Measurements from ENCODE around the gene COQ4.

DNA sequence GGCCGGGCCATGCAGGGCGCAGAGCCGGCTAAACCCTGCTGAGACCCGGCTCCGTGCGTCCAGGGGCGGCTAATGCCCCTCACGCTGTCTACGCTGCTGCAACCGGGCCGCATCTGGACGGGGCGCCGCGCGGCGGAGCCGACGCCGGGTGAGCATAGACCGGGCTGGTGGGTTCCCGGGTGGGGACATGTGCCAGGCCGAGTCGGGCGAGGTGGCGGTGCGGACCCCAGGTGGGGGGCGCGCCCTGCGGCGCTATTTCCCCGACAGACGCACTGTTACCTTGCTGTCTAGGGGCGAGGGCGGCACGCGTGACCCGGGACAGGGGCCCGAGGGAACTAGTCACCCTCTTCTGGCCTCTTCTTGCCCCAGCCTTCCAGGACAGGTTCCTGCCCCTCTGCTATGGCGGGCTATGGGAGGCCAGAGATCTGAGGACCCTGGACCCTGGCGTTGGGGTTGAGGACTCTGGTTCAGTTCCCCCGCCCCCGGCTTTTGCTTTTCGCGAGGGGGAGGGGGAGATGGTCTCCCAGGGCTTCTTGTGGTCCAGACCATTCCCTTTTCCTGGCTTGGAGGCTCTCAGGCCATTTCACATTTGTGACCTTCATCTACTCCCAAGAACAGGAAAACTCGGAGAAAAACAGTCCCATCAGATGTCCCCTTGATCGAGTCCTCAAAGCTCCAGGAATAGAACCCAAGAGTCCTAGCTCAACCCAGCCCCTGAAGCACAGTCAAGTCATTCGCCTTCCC lies 18.2 kb downstream of the COQ4 start:
- TF ChIP-seq SUZ12 (IDR thresholded peaks at IDR 0.05; ENCODE audit: extremely low read depth, insufficient read depth, insufficient read length) = no peak
- TF ChIP-seq YY1 (IDR thresholded peaks at IDR 0.05; ENCODE audit: insufficient read depth, insufficient read length) = no peak
